A673 (cell line): ENCODE measurements around the gene MICAL2. TPM values are rescaled to one million over a fixed set of nuclear protein-coding genes. Genes with fewer than 3 reads are reported as not detected.

Experiments
- BruUV-seq: library from RNA; stranded (reverse); fragments of 400-500 nt; replicated peaks from 2 replicates; lab custom pipeline; 2021; lab: Mats Ljungman, UMichigan
- CTCF ChIA-PET: fragments of 300-600 bp; sonication (Branson Sonifier 250); formaldehyde crosslinking; loops from one replicate; lab custom pipeline; 2022; ENCODE audit warnings: antibody characterized with exemption; lab: Charles Lee
- POLR2A ChIA-PET: fragments of 300-600 bp; sonication (Branson Sonifier 250); formaldehyde crosslinking; loops from one replicate; lab custom pipeline; 2022; ENCODE audit warnings: antibody characterized with exemption; ENCODE audit not compliant: low non-redundant PET; lab: Charles Lee
- DNase-seq: peaks from one replicate; pipeline ENCODE4 v3.0.0-alpha.2; 2015; ENCODE audit warnings: low spot score
- H3K27ac ChIP-seq: fragments of 200-600 bp; sonication (generic); 2 replicates; pipeline ENCODE4 v1.5.1; 2016; ENCODE audit warnings: mixed run types, low read depth, mild to moderate bottlenecking, mixed read lengths, antibody characterized with exemption, low read length; ENCODE audit not compliant: poor library complexity, severe bottlenecking
- H3K27me3 ChIP-seq: fragments of 200-600 bp; sonication (generic); replicated peaks from 2 replicates; pipeline ENCODE4 v1.6.1; 2017; ENCODE audit warnings: mixed run types, low read depth, mild to moderate bottlenecking, mixed read lengths, antibody characterized with exemption, low read length; ENCODE audit not compliant: insufficient read depth, poor library complexity
- H3K36me3 ChIP-seq: fragments of 200-600 bp; sonication (generic); 2 replicates; pipeline ENCODE4 v1.6.1; 2016; ENCODE audit warnings: mixed run types, mild to moderate bottlenecking, mixed read lengths, antibody characterized with exemption, low read length; ENCODE audit not compliant: insufficient read depth, poor library complexity, severe bottlenecking
- H3K4me1 ChIP-seq: fragments of 200-600 bp; sonication (generic); 2 replicates; pipeline ENCODE4 v1.6.1; 2017; ENCODE audit warnings: mixed run types, mild to moderate bottlenecking, mixed read lengths, antibody characterized with exemption, low read length; ENCODE audit not compliant: insufficient read depth, poor library complexity, severe bottlenecking
- H3K4me3 ChIP-seq: fragments of 200-600 bp; sonication (generic); 2 replicates; pipeline ENCODE4 v1.5.1; 2016; ENCODE audit warnings: low read depth, mixed run types, mild to moderate bottlenecking, mixed read lengths, low read length; ENCODE audit not compliant: poor library complexity, severe bottlenecking
- H3K9me3 ChIP-seq: fragments of 200-600 bp; sonication (generic); 2 replicates; pipeline ENCODE4 v1.6.1; 2016; ENCODE audit warnings: mixed run types, low read depth, mild to moderate bottlenecking, mixed read lengths, antibody characterized with exemption, low read length; ENCODE audit not compliant: poor library complexity, severe bottlenecking
- CTCF ChIP-seq: fragments of 300-800, 200-600 bp; sonication (generic); conservative IDR thresholded peaks from 2 replicates; pipeline ENCODE4 v1.5.1; 2017; ENCODE audit warnings: low read depth, mild to moderate bottlenecking, antibody characterized with exemption, low read length, moderate library complexity, mixed read lengths
- EZH2 ChIP-seq: fragments of 200-600 bp; sonication (generic); IDR thresholded peaks from 2 replicates; pipeline ENCODE4 v1.6.1; 2017; ENCODE audit warnings: borderline replicate concordance, low read depth, mild to moderate bottlenecking, mixed read lengths, antibody characterized with exemption, low read length; ENCODE audit not compliant: poor library complexity, severe bottlenecking
- intact Hi-C: fragments of 100-400 bp; cut with micrococcal nuclease; formaldehyde crosslinking; loops from one replicate; pipeline ENCODE4 v1.10.0; 2022; ENCODE audit not compliant: unreplicated experiment
- total RNA-seq: library from RNA; stranded (reverse); gene quantifications from 2 replicates; pipeline ENCODE4 v1.2.3, GENCODE V29; 2021

Gene MICAL2
- total RNA-seq, 1 experiment from 2014 or later = 1.1 TPM

GRCh38 chr11:12295943-12296342 is 185.6 kb downstream of the MICAL2 start:
- Histone ChIP-seq H3K36me3 (no peaks in the 10 kb centered on the region), H3K9me3 (peaks cover 9% of the 10 kb centered on the region), H3K27ac (no peak overlapping the region), H3K27me3 (no peaks in the 10 kb centered on the region), H3K4me1 (no peaks in the 10 kb centered on the region), H3K4me3 (no peak overlapping the region)
- POLR2A ChIA-PET = no interaction called here
- TF ChIP-seq CTCF = no peak
- TF ChIP-seq EZH2 = no peak
- BruUV-seq = no TSS peak
- no peak for DNase-seq
- CTCF ChIA-PET = interaction anchor here (0.9 kb wide), 1 partner anchor 14 kb away, joined by 3 read pairs; no protein-coding TSS in a partner anchor
- intact Hi-C loops = no loop called here

- ChIA-PET CTCF (no interaction called here), POLR2A (no interaction called here)
- Histone ChIP-seq H3K36me3 (no peaks in the 10 kb centered on the region), H3K9me3 (peaks cover 9% of the 10 kb centered on the region), H3K4me3 (no peak overlapping the region), H3K27me3 (no peaks in the 10 kb centered on the region), H3K27ac (no peak overlapping the region), H3K4me1 (no peaks in the 10 kb centered on the region)
- no peak for TF ChIP-seq EZH2
- no peak for TF ChIP-seq CTCF
- no TSS peak for BruUV-seq
- no peak for DNase-seq
- intact Hi-C loops = no loop called here
Observed at GRCh38 chr11:12298610-12299009, 188.2 kb downstream of the MICAL2 start.

- H3K27ac ChIP-seq = no peak overlapping the region
Observed at GRCh38 chr11:12301379-12301778, 191.0 kb downstream of the MICAL2 start.

More at GRCh38 chr11:12301379-12301778, 191.0 kb downstream of the MICAL2 start:
- intact Hi-C loops = no loop called here
- peaks cover 9% of the 10 kb centered on the region for H3K9me3 ChIP-seq
- DNase-seq = no peak
- CTCF ChIA-PET = no interaction called here
- H3K27me3 ChIP-seq = no peaks in the 10 kb centered on the region
- no peaks in the 10 kb centered on the region for H3K36me3 ChIP-seq
- POLR2A ChIA-PET = no interaction called here
- no TSS peak for BruUV-seq
- no peak for TF ChIP-seq CTCF
- TF ChIP-seq EZH2 = no peak
- no peak overlapping the region for H3K4me3 ChIP-seq
- H3K4me1 ChIP-seq = no peaks in the 10 kb centered on the region
